Liver (tissue), 9 donors: ENCODE results near the gene CLDN12. TPM values are rescaled to one million over a fixed set of nuclear protein-coding genes. Genes with fewer than 3 reads are reported as not detected.

ENCODE experiments used
- DNase-seq: peaks from one replicate; pipeline ENCODE4 v3.0.0-alpha.2; 2017; ENCODE audit warnings: low spot score
- H3K27ac ChIP-seq, 2 donors: one replicate each; pipeline ENCODE4 v1.7.0; 2013; ENCODE audit warnings: inconsistent platforms in 2 of 2, low read length in 2 of 2, control low read depth in 1 of 2, low read depth in 1 of 2, mild to moderate bottlenecking in 1 of 2
- H3K27me3 ChIP-seq, 4 donors: one replicate each; pipeline versions ENCODE4 v1.6.1 to v1.7.0; 2013; ENCODE audit warnings: low read length in 3 of 4, inconsistent platforms in 1 of 4, mild to moderate bottlenecking in 1 of 4, moderate library complexity in 1 of 4; ENCODE audit not compliant: control insufficient read depth in 4 of 4, insufficient read depth in 4 of 4
- H3K36me3 ChIP-seq, 4 donors: one replicate each; pipeline versions ENCODE4 v1.6.1 to v1.7.0; 2013; ENCODE audit warnings: low read length in 3 of 4, mild to moderate bottlenecking in 3 of 4, low read depth in 1 of 4, moderate library complexity in 1 of 4; ENCODE audit not compliant: control insufficient read depth in 4 of 4, insufficient read depth in 3 of 4
- H3K4me1 ChIP-seq, 4 donors: one replicate each; pipeline versions ENCODE4 v1.6.1 to v1.7.0; 2013; ENCODE audit warnings: low read length in 3 of 4, mild to moderate bottlenecking in 3 of 4, moderate library complexity in 1 of 4; ENCODE audit not compliant: control insufficient read depth in 4 of 4, insufficient read depth in 4 of 4
- H3K4me3 ChIP-seq, 3 donors: one replicate each; pipeline versions ENCODE4 v1.6.1 to v1.7.0; 2013; ENCODE audit warnings: low read length in 3 of 3, control low read depth in 1 of 3, low read depth in 1 of 3, mild to moderate bottlenecking in 1 of 3
- H3K9ac ChIP-seq, 2 donors: one replicate each; pipeline ENCODE4 v1.7.0; 2013; ENCODE audit warnings: low read length in 2 of 2, mild to moderate bottlenecking in 2 of 2, moderate library complexity in 2 of 2, control low read depth in 1 of 2, low read depth in 1 of 2
- H3K9me3 ChIP-seq, 4 donors: one replicate each; pipeline versions ENCODE4 v1.6.1 to v1.7.0; 2013; ENCODE audit warnings: low read length in 3 of 4; ENCODE audit not compliant: control insufficient read depth in 4 of 4
- EGR1 ChIP-seq, 2 donors: IDR thresholded peaks; 2 replicates each; pipeline ENCODE4 v1.6.1; 2016 to 2018; ENCODE audit warnings: antibody characterized with exemption in 2 of 2, low read depth in 2 of 2
- FOXA1 ChIP-seq: IDR thresholded peaks from 2 replicates; pipeline ENCODE4 v1.6.1; 2016; ENCODE audit warnings: antibody characterized with exemption
- FOXA2 ChIP-seq: IDR thresholded peaks from 2 replicates; pipeline ENCODE4 v1.6.1; 2016; ENCODE audit warnings: antibody characterized with exemption
- GABPA ChIP-seq, 2 donors: IDR thresholded peaks in 1 of 2; conservative IDR thresholded peaks in 1 of 2; 2 replicates each; pipeline ENCODE4 v1.6.1; 2016; ENCODE audit warnings: antibody characterized with exemption in 2 of 2, mild to moderate bottlenecking in 1 of 2, moderate library complexity in 1 of 2
- HNF4A ChIP-seq, 2 donors: conservative IDR thresholded peaks; 2 replicates each; pipeline ENCODE4 v1.6.1; 2016; ENCODE audit warnings: antibody characterized with exemption in 2 of 2, mild to moderate bottlenecking in 2 of 2
- HNF4G ChIP-seq: IDR thresholded peaks from 2 replicates; pipeline ENCODE4 v1.6.1; 2016; ENCODE audit warnings: antibody characterized with exemption
- JUND ChIP-seq, 2 donors: IDR thresholded peaks; 2 replicates each; pipeline ENCODE4 v1.6.1; 2016; ENCODE audit warnings: antibody characterized with exemption in 2 of 2
- NR2F2 ChIP-seq: IDR thresholded peaks from 2 replicates; pipeline ENCODE4 v1.6.1; 2016; ENCODE audit warnings: antibody characterized with exemption
- RAD21 ChIP-seq, 2 donors: IDR thresholded peaks; 2 replicates each; pipeline ENCODE4 v1.6.1; 2016; ENCODE audit warnings: antibody characterized with exemption in 2 of 2, mild to moderate bottlenecking in 2 of 2
- RXRA ChIP-seq, 2 donors: IDR thresholded peaks; 2 replicates each; pipeline ENCODE4 v1.6.1; 2017 to 2018; ENCODE audit warnings: antibody characterized with exemption in 2 of 2, mild to moderate bottlenecking in 1 of 2
- SP1 ChIP-seq: IDR thresholded peaks from 2 replicates; pipeline ENCODE4 v1.6.1; 2018; ENCODE audit warnings: antibody characterized with exemption, mild to moderate bottlenecking
- TAF1 ChIP-seq: conservative IDR thresholded peaks from 2 replicates; pipeline ENCODE4 v1.6.1; 2016; ENCODE audit warnings: antibody characterized with exemption, mild to moderate bottlenecking
- YY1 ChIP-seq: IDR thresholded peaks from 2 replicates; pipeline ENCODE4 v1.6.1; 2016; ENCODE audit warnings: antibody characterized with exemption, mild to moderate bottlenecking
- WGBS: extraction: QIAGEN DNeasy Blood & Tissue Kit; methylation state at CpG from one replicate; pipeline ENCODE4 v1.1.7; 2013; 5-methylcytosine and 5-hydroxymethylcytosine counted together
- polyA plus RNA-seq, 2 donors: library from polyadenylated mRNA; stranded (reverse) in 1 of 2; unstranded in 1 of 2; fragments of 200-250 nt in 1 of 2; fragments of >200 nt in 1 of 2; fragmentation: Nextera tagmentation in 1 of 2; extraction: Ambion mirVana in 1 of 2; gene quantifications; one replicate each; pipeline versions ENCODE4 v1.2.1 to v1.2.3, GENCODE V29; 2013 to 2015
- total RNA-seq, 2 donors: library from RNA; depleted of rRNA; stranded (reverse); fragments of >200 nt; gene quantifications; one replicate each; pipeline ENCODE4 v1.2.3, GENCODE V29; 2014
- TF ChIP-seq, protein P1 (sequence below): IDR thresholded peaks from 2 replicates; pipeline ENCODE4 v1.6.1; 2016; ENCODE audit warnings: antibody characterized with exemption
- TF ChIP-seq, protein P2 (sequence below): fragments of 150-350 bp; IDR thresholded peaks from 2 replicates; pipeline ENCODE4 v1.5.1; 2017; ENCODE audit warnings: improper control_type of control experiment, low read depth, low read length; ENCODE audit not compliant: missing input control
- TF ChIP-seq, protein P3 (sequence below): IDR thresholded peaks from 2 replicates; pipeline ENCODE4 v1.6.1; 2016; ENCODE audit warnings: antibody characterized with exemption
- TF ChIP-seq, protein P4 (sequence below): IDR thresholded peaks from 2 replicates; pipeline ENCODE4 v1.6.1; 2016; ENCODE audit warnings: antibody characterized with exemption, mild to moderate bottlenecking
- TF ChIP-seq, protein P5 (sequence below): IDR thresholded peaks from 2 replicates; pipeline ENCODE4 v1.6.1; 2016; ENCODE audit warnings: antibody characterized with exemption
- donor health status: healthy.
- donor health status: healthy.
- donor health status: healthy.
- donor health status: healthy.
- donor health status: healthy.

The CLDN12 gene
- total and polyA plus RNA-seq, 4 donors = 22.5 to 50.0 (median 23.7) TPM

DNA sequence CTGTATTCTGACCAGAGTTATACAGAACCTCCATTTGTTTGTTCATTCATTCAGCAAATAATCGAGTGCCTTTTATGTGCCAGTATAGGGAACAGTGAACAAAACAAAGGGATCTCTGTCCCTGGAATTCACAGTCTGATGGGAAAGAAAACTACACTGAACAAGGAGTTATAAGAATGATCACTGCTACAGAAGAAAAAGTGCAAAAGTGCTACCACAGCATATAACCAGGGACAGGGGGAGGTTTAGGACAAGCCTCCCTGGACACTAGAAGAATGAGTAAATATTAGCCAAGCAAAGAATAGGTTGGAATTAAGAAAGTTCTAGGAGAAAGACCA lies 4.2 kb downstream of the CLDN12 start:
- TF ChIP-seq, protein P1, sequence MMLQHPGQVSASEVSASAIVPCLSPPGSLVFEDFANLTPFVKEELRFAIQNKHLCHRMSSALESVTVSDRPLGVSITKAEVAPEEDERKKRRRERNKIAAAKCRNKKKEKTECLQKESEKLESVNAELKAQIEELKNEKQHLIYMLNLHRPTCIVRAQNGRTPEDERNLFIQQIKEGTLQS = no peak
- TF ChIP-seq HNF4G (no peak), NR2F2 (no peak), SP1 (no peak), YY1 (no peak), RAD21 (IDR thresholded peaks at IDR 0.05) (no peak), JUND (IDR thresholded peaks at IDR 0.05) (no peak), HNF4A (conservative IDR thresholded peaks at IDR 0.05) (no peak), FOXA1 (no peak), FOXA2 (no peak), TAF1 (no peak), GABPA (IDR thresholded peaks at IDR 0.05 in 1 of 2, conservative IDR thresholded peaks at IDR 0.05 in 1 of 2) (no peak), EGR1 (IDR thresholded peaks at IDR 0.05; ENCODE audit: low read depth in 2 of 2) (no peak), RXRA (IDR thresholded peaks at IDR 0.05) (no peak)
- TF ChIP-seq, protein P2, sequence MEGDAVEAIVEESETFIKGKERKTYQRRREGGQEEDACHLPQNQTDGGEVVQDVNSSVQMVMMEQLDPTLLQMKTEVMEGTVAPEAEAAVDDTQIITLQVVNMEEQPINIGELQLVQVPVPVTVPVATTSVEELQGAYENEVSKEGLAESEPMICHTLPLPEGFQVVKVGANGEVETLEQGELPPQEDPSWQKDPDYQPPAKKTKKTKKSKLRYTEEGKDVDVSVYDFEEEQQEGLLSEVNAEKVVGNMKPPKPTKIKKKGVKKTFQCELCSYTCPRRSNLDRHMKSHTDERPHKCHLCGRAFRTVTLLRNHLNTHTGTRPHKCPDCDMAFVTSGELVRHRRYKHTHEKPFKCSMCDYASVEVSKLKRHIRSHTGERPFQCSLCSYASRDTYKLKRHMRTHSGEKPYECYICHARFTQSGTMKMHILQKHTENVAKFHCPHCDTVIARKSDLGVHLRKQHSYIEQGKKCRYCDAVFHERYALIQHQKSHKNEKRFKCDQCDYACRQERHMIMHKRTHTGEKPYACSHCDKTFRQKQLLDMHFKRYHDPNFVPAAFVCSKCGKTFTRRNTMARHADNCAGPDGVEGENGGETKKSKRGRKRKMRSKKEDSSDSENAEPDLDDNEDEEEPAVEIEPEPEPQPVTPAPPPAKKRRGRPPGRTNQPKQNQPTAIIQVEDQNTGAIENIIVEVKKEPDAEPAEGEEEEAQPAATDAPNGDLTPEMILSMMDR = no peak
- TF ChIP-seq, protein P3, sequence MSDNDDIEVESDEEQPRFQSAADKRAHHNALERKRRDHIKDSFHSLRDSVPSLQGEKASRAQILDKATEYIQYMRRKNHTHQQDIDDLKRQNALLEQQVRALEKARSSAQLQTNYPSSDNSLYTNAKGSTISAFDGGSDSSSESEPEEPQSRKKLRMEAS = no peak
- TF ChIP-seq, protein P4, sequence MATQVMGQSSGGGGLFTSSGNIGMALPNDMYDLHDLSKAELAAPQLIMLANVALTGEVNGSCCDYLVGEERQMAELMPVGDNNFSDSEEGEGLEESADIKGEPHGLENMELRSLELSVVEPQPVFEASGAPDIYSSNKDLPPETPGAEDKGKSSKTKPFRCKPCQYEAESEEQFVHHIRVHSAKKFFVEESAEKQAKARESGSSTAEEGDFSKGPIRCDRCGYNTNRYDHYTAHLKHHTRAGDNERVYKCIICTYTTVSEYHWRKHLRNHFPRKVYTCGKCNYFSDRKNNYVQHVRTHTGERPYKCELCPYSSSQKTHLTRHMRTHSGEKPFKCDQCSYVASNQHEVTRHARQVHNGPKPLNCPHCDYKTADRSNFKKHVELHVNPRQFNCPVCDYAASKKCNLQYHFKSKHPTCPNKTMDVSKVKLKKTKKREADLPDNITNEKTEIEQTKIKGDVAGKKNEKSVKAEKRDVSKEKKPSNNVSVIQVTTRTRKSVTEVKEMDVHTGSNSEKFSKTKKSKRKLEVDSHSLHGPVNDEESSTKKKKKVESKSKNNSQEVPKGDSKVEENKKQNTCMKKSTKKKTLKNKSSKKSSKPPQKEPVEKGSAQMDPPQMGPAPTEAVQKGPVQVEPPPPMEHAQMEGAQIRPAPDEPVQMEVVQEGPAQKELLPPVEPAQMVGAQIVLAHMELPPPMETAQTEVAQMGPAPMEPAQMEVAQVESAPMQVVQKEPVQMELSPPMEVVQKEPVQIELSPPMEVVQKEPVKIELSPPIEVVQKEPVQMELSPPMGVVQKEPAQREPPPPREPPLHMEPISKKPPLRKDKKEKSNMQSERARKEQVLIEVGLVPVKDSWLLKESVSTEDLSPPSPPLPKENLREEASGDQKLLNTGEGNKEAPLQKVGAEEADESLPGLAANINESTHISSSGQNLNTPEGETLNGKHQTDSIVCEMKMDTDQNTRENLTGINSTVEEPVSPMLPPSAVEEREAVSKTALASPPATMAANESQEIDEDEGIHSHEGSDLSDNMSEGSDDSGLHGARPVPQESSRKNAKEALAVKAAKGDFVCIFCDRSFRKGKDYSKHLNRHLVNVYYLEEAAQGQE = no peak
- TF ChIP-seq, protein P5, sequence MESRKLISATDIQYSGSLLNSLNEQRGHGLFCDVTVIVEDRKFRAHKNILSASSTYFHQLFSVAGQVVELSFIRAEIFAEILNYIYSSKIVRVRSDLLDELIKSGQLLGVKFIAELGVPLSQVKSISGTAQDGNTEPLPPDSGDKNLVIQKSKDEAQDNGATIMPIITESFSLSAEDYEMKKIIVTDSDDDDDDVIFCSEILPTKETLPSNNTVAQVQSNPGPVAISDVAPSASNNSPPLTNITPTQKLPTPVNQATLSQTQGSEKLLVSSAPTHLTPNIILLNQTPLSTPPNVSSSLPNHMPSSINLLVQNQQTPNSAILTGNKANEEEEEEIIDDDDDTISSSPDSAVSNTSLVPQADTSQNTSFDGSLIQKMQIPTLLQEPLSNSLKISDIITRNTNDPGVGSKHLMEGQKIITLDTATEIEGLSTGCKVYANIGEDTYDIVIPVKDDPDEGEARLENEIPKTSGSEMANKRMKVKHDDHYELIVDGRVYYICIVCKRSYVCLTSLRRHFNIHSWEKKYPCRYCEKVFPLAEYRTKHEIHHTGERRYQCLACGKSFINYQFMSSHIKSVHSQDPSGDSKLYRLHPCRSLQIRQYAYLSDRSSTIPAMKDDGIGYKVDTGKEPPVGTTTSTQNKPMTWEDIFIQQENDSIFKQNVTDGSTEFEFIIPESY = no peak
- no peaks in the 10 kb centered on the region for H3K27me3 ChIP-seq
- WGBS = 40% methylated on average over 1 of the region's 1 CpG
- H3K4me1 ChIP-seq = peaks cover 3 to 47% (median 20%) of the 10 kb centered on the region in 4 donors
- no peak overlapping the region for H3K9ac ChIP-seq
- H3K27ac ChIP-seq = peak overlapping the region; percentile 73 to 80
- no peaks in the 10 kb centered on the region for H3K9me3 ChIP-seq
- no peak for DNase-seq
- no peak overlapping the region for H3K4me3 ChIP-seq
- H3K36me3 ChIP-seq = peaks cover 0 to 5% (median 0%) of the 10 kb centered on the region in 4 donors
